ENCODE measurements around the gene F10.
"Not testable (repeated sequence)": the region's sequence is repeated elsewhere in the genome, so short reads cannot be mapped to it uniquely, and the experiment has no call there.

Gene F10

DNA sequence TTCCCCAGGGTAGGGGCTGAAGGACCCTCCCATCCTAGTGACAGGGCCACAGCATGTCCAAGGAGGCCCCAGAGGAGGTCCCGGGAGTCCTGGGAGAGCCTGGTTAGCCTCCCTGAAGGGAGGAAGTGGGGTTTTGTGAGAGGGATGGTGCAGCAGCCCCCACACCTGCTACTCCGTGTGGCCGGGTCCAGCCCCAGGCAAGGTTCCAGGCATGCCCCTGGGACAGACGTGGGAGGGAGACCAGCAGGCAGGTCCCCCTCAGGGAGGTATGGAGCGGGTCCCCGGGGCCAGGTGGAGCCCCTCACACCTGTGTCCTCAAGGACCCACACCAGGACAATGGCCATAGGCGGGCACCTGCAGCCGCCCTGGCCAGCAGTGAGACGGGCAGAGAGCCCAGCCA is 19.0 kb upstream of the F10 start:
- FAIRE-seq (no peak), DNase-seq (ENCODE audit: insufficient read length, low spot score) (no peak)
- TF ChIP-seq, protein P1, sequence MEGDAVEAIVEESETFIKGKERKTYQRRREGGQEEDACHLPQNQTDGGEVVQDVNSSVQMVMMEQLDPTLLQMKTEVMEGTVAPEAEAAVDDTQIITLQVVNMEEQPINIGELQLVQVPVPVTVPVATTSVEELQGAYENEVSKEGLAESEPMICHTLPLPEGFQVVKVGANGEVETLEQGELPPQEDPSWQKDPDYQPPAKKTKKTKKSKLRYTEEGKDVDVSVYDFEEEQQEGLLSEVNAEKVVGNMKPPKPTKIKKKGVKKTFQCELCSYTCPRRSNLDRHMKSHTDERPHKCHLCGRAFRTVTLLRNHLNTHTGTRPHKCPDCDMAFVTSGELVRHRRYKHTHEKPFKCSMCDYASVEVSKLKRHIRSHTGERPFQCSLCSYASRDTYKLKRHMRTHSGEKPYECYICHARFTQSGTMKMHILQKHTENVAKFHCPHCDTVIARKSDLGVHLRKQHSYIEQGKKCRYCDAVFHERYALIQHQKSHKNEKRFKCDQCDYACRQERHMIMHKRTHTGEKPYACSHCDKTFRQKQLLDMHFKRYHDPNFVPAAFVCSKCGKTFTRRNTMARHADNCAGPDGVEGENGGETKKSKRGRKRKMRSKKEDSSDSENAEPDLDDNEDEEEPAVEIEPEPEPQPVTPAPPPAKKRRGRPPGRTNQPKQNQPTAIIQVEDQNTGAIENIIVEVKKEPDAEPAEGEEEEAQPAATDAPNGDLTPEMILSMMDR (IDR thresholded peaks at IDR 0.05; ENCODE audit: insufficient read depth, missing control alignments), result no peak

DNA sequence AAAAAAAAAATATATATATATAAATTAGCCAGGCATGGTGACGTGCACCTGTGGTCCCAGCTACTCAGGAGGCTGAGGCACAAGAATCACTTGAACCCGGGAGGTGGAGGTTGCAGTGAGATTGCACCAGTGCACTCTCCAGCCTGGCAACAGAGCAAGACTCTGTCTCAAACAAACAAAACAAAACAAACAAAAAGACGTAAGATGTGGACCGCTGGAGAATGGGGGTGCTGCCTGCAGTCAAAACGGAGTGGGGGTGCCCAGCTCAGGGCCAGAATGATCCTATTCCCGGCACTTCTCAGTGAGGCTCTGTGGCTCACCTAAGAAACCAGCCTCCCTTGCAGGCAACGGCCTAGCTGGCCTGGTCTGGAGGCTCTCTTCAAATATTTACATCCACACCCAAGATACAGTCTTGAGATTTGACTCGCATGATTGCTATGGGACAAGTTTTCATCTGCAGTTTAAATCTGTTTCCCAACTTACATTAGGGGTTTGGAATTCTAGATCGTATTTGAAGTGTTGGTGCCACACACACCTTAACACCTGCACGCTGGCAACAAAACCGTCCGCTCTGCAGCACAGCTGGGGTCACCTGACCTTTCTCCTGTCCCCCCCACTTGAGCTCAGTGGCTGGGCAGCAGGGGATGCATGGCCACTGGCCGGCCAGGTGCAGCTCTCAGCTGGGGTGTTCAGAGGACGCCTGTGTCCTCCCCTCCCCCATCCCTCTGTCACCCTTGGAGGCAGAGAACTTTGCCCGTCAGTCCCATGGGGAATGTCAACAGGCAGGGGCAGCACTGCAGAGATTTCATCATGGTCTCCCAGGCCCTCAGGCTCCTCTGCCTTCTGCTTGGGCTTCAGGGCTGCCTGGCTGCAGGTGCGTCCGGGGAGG is 17.3 kb upstream of the F10 start, which contains the start of gene F7:
TSS of gene F7 (plus strand) at position 760 of the 889 bp plus-strand sequence. CDS start at position 811, 51 bp downstream.
- TF ChIP-seq, protein P1 (IDR thresholded peaks at IDR 0.05; ENCODE audit: insufficient read depth, missing control alignments), result no peak
- DNase-seq (ENCODE audit: insufficient read length, low spot score), result no peak
- no peak for FAIRE-seq

DNA sequence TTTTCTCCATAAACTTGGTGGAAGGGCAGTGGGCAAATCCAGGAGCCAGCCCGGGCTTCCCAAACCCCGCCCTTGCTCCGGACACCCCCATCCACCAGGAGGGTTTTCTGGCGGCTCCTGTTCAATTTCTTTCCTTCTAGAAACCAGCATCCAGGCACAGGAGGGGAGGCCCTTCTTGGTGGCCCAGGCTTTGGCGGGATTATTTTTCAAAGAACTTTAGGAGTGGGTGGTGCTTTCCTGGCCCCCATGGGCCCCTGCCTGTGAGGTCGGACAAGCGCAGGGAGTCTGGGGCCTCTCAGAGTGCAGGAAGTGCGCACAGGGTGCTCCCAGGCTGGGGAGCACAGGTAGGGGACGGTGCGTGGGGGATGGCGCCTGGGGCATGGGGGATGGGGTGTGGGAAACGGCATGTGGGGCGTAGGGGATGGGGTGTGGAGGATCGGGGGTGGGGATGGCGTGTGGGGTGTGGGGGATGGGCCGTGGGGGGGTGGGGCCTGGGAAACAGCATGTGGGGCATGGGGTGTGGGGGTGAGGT is 16.6 kb upstream of the F10 start:
- TF ChIP-seq, protein P1 (IDR thresholded peaks at IDR 0.05; ENCODE audit: insufficient read depth, missing control alignments), result no peak
- no peak for FAIRE-seq
- no peak for DNase-seq (ENCODE audit: insufficient read length, low spot score)

DNA sequence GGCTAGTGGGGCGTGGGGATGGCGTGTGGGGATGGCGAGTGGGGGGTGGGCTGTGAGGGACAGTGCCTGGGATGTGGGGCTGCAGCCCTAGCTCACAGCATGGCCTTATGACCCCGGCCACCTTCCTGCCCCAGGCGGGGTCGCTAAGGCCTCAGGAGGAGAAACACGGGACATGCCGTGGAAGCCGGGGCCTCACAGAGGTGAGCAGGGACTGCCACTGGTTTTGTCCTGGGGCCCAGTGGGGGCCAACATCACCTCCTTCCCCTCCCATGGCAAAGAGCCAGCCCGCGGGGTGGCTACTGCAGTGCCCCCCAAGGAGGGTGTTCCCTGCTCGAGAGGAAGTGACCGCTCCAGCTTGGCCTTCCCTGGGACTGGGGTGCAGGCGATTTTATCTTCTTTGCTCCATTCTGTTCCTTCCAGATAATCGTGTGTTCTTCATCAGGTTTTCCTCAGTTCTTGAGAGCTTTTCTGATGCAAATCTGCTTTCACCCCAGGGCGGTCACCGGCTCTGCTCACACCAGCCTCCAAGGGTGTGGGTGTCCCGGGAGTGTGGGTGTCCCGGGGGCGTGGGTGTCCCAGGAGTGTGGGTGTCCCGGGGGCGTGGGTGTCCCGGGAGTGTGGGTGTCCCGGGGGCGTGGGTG is 15.8 kb upstream of the F10 start:
- DNase-seq (ENCODE audit: insufficient read length, low spot score) (no peak), FAIRE-seq (no peak)
- TF ChIP-seq, protein P1 (IDR thresholded peaks at IDR 0.05; ENCODE audit: insufficient read depth, missing control alignments), result no peak

DNA sequence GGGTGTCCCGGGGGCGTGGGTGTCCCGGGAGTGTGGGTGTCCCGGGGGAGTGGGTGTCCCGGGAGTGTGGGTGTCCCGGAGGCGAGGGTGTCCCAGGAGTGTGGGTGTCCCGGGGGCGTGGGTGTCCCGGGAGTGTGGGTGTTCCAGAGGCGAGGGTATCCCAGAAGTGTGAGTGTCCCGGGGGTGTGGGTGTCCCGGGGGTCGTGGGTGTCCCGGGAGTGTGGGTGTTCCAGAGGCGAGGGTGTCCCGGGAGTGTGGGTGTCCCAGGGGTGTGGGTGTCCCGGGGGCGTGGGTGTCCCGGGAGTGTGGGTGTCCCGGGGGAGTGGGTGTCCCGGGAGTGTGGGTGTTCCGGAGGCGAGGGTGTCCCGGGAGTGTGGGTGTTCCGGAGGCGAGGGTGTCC is 14.1 kb upstream of the F10 start:
- not testable (repeated sequence) for FAIRE-seq; DNase-seq (ENCODE audit: insufficient read length, low spot score)

DNA sequence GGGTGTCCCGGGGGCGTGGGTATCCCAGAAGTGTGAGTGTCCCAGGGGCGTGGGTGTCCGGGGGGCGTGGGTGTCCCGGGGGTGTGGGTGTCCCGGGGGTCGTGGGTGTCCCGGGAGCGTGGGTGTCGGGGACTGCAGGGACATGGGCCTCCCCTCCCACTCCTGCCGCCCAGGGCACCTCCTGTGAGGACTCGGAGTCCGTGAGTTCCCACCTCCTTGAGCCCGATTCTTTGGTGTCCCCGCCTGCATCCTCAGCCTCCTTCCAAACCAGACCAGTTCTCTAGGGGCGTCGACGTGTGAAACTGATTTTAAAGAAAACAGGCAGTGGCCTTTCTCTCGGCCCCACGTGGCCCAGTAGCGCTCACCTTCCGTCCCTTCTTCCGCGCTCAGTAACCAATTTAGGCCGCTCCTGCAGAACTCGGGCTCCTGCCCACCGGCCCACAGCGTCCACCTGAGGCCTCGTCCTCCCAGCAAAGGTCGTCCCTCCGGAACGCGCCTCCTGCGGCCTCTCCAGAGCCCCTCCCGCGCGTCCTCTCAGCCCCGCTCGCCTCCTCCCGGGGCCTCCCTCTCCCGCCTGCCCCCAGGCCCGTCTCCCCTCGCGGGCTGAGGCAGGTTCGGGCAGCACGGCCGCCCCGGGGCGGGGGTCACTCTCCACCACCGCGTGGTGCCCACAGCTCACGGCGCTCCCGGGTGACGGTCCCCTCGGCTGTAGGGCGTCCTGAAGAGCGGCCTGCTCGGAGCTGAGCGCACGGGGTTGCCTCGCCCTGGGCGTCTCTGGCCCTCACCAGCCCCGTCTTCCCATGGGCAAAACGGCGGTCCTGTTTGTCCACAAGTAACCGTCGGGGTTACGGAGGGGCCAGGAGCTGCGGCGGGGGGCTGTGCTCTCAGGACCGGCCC is 13.2 kb upstream of the F10 start:
- FAIRE-seq (no peak), DNase-seq (ENCODE audit: insufficient read length, low spot score) (no peak)

More for the DNA sequence above, 13.2 kb upstream of the F10 start:
- TF ChIP-seq, protein P1 (IDR thresholded peaks at IDR 0.05; ENCODE audit: insufficient read depth, missing control alignments), result no peak

Data from D721Med (cell line).